HG02642 (cell line): ENCODE results near the gene SYDE1.
"Not testable (repeated sequence)": the region's sequence is repeated elsewhere in the genome, so short reads cannot be mapped to it uniquely, and the experiment has no call there.

ENCODE experiments used
- ATAC-seq: cut with Tn5 transposase; IDR thresholded peaks from one replicate; pipeline ENCODE4 v1.9.1; 2021; ENCODE audit warnings: mild to moderate bottlenecking; ENCODE audit not compliant: unreplicated experiment, poor library complexity

The SYDE1 gene

DNA sequence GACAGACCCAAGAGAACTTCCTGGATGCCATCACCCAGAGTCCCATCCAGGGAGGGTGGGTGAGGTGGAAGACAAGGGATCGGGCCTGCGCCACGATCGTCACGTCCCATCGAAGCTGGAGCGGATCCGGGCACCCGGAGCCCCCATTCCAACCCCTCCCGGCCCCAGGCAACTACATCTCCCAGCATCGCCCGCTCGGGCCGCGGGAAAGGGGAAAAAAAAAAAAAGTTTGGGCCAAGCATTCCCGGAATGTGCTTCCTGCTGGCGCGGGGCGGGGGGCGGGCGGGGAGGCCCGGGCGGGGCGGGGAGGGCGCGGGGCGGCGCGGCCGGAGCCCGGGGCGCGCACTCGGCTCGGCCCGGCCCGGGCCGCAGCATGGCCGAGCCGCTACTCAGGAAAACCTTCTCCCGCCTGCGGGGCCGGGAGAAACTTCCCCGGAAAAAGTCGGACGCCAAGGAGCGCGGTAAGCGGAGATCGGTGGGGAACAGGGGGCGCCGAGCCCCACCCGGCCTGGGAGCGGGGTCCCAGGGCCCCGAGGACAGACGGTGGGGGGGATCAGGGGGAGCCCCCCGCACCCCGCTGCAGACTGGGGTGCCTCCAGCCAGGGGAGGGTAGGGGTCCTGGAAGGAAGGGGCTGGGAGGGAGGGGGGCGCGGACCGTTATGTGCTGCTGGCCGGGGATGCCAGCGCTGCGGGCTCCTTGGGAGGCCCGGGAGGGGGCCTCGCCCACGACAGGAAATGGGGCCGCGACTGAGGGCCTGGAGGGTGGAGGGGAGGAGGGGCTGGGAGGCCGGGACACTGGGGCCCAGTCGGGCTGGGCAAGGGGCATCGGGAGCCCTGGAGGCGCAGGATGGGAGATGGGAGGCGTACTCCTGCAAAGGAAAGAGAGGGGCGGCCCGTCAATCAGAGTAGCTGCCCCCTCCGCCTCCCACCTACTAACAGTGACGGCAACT lies at the start of gene SYDE1:
Gene SYDE1 (plus strand): TSS at position 341 of the 950 bp plus-strand sequence. CDS start 33 bp downstream, at position 374.
- no peak for ATAC-seq

GRCh38 chr19:15062036-15062435 lies 45.2 kb upstream of the SYDE1 start:
- no peak for ATAC-seq

DNA sequence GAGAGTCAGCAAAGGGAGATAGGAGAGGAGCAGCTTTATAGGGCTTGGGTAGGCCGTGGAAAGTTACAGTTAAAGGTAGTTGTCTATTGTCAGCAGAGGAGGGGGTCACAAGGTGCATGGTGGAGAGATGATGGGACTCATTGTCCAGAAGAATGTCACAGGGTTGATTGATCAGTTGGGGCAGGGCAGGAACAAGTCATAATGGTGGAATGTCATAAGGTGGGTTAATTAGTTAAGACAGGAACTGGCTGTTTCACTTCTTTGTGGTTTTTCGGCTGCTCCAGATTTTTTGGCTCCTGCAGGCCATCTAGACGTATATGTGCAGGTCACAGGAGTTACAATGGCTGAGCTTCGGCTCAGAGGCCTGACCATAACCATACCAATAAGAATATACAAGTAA lies 36.8 kb upstream of the SYDE1 start:
- ATAC-seq = not testable (repeated sequence)

GRCh38 chr19:15072930-15073647 lies 34.1 kb upstream of the SYDE1 start:
- no peak for ATAC-seq

DNA sequence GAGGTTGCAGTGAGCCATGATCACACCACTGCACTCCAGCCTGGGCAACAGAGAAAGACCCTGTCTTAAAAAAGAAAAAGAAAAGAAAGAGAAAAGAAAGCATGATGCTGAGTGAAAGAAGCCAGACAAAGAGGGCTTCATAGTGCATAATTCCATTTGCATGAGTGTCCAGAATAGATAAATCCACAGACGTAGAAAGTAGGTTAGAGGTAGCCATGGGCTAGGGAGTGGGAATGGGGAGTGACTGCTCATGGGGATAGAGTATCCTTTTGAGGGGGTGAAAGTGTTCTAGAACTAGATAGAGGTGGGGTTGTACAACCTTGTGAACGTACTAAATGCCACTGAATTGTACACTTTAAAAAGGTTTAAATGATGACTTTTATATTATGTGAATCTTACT lies 32.8 kb upstream of the SYDE1 start:
- ATAC-seq = no peak

GRCh38 chr19:15075806-15076205 lies 31.4 kb upstream of the SYDE1 start:
- ATAC-seq = no peak

DNA sequence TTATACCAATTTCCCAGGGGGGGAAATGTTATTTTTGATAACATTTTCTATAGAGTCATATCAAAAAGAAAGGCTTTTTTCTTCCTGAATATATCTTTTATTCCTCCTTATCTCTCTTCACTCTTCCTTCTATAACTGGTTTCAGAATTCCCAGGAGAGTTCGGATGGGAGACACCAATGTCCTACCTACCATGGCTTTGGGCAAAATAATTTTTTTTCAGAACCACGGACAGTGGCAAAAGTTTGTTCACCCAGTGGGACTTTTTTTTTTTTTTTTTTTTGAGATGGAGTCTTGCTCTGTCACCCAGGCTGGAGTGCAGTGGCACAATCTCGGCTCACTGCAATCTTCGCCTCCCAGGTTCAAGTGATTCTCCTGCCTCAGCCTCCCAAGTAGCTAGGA lies 27.2 kb upstream of the SYDE1 start:
- not testable (repeated sequence) for ATAC-seq

DNA sequence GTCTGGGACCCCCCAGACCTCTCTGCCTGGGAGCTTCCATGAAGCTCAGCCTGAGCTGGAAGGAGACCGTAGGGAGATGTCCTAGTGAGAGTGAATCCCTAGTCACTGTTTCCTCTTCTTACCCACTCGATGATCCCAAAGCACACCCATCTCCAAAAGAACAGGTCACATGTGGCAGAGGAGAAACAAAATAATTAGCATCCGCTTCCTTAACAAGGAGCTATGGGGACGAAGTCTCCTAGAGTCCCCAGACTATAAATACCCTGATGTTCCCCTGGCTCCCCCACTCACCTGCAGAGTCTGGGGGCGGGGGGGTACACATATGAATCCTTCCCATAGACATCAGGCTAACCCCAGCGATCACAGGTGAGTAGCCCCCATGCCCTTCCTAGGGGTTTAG lies 25.3 kb upstream of the SYDE1 start, which contains the start of gene OR1I1:
Gene OR1I1 (plus strand): TSS at position 301 of the 400 bp plus-strand sequence. CDS start 4,855 bp downstream, outside the sequence.
- no peak for ATAC-seq

DNA sequence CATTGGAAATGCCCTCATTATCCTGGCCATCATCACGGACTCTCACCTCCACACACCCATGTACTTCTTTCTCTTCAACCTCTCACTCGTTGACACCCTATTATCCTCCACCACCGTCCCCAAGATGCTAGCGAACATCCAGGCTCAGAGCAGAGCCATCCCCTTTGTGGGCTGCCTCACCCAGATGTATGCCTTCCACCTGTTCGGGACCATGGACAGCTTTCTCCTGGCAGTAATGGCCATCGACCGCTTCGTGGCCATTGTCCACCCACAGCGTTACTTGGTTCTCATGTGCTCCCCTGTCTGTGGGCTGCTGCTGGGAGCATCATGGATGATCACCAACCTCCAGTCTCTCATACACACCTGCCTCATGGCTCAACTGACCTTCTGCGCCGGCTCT lies 20.0 kb upstream of the SYDE1 start:
- ATAC-seq = no peak

- no peak for ATAC-seq
These were observed 15.1 kb upstream of the SYDE1 start for GRCh38 chr19:15091918-15092753.

DNA sequence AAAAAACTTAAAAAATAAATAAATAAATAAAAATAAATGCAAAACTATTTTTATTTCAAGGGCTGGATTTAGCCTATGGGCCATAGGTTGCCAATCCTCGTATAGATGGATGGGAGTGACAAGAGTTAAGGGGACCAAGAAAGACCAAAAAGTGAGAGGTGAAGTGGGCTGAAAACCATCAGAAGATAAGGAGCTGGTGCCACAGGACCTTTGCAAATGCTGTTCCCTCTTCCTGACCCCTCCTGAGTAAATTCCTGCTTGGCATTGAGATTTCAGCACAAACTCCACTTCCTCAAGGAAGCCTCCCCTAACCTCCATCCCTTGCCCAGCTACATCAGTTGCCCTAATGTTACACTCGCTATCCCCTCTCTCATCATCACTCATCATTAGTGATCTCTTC lies 14.2 kb upstream of the SYDE1 start:
- ATAC-seq = no peak

- ATAC-seq = no peak
These were observed 11.0 kb upstream of the SYDE1 start for GRCh38 chr19:15096223-15096622.

DNA sequence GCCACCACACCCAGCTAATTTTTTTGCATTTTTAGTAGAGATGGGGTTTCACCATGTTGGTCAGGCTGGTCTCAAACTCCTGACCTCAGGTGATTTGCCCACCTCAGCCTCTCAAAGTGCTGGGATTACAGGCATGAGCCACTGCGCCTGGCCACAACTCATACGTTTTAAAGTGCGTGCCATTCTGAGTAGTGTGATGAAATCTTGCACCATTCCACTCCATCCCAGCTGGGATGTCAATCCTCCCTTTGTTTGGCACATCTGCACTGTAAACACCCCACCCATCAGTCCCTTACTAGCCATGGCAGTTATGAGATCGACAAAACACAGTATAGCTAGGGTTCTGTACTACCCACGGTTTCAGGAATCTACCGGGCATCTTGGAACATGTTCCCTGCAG lies 9.2 kb upstream of the SYDE1 start:
- not testable (repeated sequence) for ATAC-seq

DNA sequence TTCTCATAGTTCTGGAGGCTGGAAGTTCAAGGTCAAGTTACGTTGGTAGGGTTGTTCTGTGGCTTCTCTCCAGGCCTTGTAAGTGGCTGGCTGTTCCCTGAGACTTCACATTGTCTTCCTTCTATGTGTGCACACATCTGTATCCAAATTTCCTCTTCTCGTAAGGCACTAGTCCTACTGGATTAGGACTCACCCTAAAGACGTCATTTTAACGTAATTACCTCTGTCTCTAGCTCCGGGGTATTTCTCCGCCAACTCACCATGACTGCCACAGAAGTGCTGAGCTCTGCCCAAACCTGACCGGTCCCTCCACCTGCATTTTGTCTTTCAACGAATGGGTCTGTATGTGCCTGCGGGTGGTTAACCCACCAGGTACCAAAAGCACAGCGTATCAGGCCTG lies 8.7 kb upstream of the SYDE1 start:
- ATAC-seq = no peak

DNA sequence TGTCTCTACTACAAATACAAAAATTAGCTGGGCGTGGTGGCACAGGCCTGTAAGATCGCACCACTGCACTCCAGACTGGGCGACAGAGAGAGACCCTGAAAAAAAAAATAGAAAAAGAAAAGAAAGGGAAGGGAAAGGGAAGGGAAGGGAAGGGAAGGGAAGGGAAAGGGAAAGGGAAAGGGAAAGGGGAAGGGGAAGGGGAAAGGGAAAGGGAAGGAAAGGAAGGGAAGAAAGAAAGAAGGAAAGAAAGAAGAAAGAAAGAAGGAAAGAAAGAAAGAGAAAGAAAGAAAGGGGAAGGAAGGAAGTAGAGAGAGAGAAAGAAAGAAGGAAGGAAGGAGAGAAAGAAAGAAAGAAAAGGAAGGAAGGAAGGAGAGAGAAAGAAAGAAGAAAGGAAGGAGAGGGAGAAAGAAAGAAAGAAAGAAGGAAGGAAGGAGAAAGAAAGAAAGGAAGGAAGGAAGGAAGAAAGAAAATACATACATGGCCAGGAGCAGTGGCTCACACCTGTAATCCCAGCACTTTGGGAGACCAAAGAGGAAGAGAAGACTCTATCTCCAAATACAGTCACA lies 8.1 kb upstream of the SYDE1 start:
- no peak for ATAC-seq

GRCh38 chr19:15101479-15102082 lies 5.6 kb upstream of the SYDE1 start:
- no peak for ATAC-seq

DNA sequence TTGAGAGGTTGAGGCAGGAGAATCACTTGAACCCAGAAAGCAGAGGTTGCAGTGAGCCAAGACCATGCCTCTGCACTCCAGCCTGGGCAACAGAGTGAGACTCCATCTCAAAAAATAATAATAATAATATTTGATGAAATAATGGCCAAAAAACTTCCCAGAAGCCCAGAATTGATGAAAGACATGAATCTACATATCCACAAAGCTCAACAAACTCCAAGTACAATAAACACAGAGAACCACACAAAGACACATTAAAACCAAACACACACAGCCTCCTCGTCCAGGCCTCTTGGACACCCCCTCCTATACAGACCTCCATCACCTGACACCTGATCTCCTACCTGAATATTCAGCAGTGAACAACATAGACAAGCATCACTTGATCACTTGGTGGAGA lies 3.2 kb upstream of the SYDE1 start:
- ATAC-seq = no peak

GRCh38 chr19:15104411-15104810 lies 2.8 kb upstream of the SYDE1 start:
- ATAC-seq = no peak

DNA sequence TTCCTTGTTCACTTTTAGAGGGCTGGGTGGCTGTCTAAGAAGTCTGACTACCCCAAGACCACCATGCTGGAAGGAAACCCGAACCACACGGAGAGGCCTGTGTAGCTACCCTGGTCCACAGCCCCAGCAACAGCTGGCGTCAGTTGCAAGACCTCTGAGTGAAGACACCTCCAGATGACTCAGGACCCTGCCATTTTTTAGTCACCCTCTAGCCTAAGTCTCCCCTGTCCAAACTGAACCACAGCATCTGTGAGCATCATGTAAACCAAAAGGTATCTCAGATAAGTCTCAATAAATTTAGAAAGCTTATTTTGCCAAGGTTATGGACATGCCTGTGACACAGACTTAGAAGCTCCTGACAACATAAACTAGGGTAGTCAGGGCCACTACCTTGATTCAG lies 2.2 kb upstream of the SYDE1 start:
- ATAC-seq = no peak
